KOPT-K1 (cell line): ENCODE results near the gene ANKRD44.

ENCODE experiments used
- H3K27ac ChIP-seq: fragments of 200-600 bp; sonication (generic); 2 replicates; pipeline ENCODE4 v1.5.1; 2016; ENCODE audit warnings: antibody characterized with exemption, mild to moderate bottlenecking, low read depth, low read length; ENCODE audit not compliant: poor library complexity, severe bottlenecking
- H3K36me3 ChIP-seq: fragments of 200-600 bp; sonication (generic); 2 replicates; pipeline ENCODE4 v1.5.1; 2017; ENCODE audit warnings: antibody characterized with exemption, mild to moderate bottlenecking, low read length, moderate library complexity; ENCODE audit not compliant: insufficient read depth
- H3K9me3 ChIP-seq: fragments of 200-600 bp; sonication (generic); 2 replicates; pipeline ENCODE4 v1.5.1; 2017; ENCODE audit warnings: antibody characterized with exemption, low read length, mild to moderate bottlenecking; ENCODE audit not compliant: insufficient read depth, poor library complexity, severe bottlenecking

Gene ANKRD44

DNA sequence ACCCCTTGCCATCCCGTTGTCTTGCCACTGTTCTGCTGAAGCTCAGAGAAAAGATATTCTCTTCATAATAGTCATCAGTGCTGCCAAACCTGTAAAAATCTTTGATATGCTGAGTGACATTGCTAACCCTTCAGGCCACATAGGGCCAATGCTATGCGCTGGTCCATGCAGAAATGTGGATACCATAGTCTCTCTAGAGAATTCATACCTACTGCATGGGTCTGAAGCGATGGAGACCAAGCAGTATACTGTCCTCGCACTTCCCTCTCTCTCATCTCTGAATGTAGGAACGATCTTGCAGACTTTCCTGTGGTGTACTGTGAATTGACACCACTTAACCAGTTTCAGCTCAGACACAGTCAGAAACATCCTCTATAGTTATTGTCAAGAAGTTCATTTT lies 17.9 kb upstream of the ANKRD44 start:
- H3K36me3 ChIP-seq: no peaks in the 10 kb centered on the region
- no peak overlapping the region for H3K27ac ChIP-seq
- H3K9me3 ChIP-seq: peaks cover 5% of the 10 kb centered on the region

DNA sequence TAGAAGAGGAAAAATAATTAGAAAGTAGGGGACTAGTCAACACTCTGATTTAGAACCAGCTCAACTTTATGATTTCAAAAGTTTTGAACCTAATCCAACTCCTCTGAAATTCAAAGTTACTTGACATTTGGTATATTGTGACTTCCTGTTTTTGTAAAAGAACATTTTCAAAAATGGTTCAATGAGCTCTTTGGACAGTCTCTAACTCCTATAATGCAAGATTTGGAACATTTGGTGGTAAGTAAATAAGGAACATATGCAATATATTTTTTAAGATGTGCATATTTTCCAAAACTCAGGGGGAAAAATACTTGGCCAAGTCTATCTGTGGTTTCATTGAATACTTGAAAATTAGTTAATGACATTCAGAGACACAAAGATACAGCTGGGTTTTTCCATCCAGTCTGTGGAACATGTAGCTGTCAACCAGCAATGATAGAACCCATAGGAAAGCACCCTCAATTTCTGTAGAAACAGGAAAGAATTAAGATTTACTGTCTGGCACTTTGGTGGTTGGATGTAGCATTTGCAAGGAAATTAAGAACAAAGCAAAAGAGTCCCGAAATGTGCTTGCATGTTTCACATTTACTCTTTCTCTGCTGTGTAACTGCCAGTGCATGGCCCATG lies 17.0 kb upstream of the ANKRD44 start:
- H3K36me3 ChIP-seq: no peaks in the 10 kb centered on the region
- H3K9me3 ChIP-seq: peaks cover 5% of the 10 kb centered on the region
- no peak overlapping the region for H3K27ac ChIP-seq

DNA sequence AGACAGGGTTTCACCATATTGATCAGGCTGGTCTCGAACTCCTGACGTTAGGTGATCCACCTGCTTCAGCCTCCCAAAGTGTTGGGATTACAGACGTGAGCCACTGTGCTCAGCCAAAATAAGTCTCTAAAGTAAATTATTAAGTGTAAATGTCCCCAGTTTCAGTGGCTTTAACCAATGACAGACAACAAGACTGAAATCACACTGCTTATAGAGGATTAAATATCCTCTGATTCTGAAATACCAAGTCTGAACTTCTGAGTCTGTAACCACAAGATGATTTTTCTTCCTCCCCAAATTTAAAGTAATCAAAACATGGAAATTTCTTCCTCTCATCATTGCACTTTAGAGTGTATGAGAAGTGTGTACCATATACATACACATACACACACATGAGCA lies 16.5 kb upstream of the ANKRD44 start:
- H3K36me3 ChIP-seq: no peaks in the 10 kb centered on the region
- H3K27ac ChIP-seq: no peak overlapping the region
- H3K9me3 ChIP-seq: peaks cover 5% of the 10 kb centered on the region

DNA sequence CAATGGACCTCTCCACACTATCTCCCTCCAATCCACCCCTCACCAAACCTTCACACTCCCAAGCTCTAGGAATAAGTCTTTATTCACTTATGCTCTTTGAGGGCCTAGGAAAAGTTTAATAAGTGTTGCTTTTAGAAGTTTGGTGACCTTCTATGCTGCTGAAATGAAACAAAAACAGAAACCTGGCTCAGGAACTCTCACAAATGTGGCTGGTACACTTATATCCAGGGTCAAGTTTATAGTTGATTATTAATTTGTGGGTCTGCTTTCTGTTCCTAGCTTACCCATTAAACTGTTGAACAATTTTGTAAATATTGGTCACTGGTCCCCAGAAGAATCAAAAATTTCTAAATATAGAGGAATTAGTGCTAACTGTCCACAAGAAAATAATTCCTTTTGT lies 14.2 kb upstream of the ANKRD44 start:
- no peaks in the 10 kb centered on the region for H3K9me3 ChIP-seq
- no peak overlapping the region for H3K27ac ChIP-seq
- H3K36me3 ChIP-seq: no peaks in the 10 kb centered on the region

DNA sequence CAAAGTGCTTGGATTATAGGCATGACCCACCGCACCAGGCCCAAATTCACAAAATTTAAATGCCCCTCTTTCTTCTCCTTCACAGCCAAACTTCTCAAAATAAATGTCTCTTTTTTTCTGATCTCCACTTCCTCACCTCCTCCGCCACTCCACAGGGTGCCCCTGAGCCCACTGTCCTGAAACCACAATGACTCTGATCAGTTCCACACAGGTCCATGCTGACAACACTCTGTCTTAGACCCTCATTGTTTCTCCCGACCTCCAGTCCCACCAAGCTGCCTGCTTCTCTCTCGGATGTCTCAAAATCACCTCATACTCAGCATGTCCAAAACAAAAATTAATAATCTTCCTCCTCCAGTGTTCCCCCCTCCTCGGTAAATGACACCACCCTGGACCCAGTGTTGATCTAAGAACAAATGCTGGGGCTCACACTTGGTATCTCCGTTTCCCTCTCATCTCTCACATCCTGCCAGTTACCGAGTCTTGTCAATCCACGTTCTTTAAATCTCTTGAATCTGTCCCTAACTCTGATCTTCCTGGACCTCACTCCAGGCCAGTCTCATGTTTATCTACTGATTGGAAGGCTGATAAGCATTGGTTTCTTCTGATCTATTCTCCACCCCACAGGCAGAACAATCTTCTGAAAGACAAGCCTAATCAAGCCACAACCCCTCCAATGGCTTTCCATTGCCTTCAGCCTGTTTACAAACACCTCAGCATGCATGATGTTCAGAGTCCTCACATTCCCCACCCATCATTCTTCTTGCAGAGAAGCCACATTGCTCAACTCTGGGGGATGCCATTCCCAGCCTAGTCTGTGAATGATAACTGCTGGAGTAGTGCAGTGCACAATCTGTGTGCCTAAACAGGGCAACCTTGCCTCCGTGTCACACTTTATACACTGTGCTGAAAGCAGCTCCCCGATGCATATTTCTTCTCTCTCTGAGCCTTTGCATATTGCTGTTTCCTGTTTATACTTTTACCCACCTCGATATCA lies 12.4 kb upstream of the ANKRD44 start:
- Histone ChIP-seq H3K36me3 (no peaks in the 10 kb centered on the region), H3K27ac (no peak overlapping the region), H3K9me3 (no peaks in the 10 kb centered on the region)

- H3K27ac ChIP-seq: no peak overlapping the region
- no peaks in the 10 kb centered on the region for H3K36me3 ChIP-seq
Observed at GRCh38 chr2:197322143-197322542, 11.6 kb upstream of the ANKRD44 start.

GRCh38 chr2:197315371-197315770 lies 4.8 kb upstream of the ANKRD44 start:
- Histone ChIP-seq H3K36me3 (no peaks in the 10 kb centered on the region), H3K27ac (no peak overlapping the region), H3K9me3 (no peaks in the 10 kb centered on the region)

More at GRCh38 chr2:197322143-197322542, 11.6 kb upstream of the ANKRD44 start:
- H3K9me3 ChIP-seq: no peaks in the 10 kb centered on the region

DNA sequence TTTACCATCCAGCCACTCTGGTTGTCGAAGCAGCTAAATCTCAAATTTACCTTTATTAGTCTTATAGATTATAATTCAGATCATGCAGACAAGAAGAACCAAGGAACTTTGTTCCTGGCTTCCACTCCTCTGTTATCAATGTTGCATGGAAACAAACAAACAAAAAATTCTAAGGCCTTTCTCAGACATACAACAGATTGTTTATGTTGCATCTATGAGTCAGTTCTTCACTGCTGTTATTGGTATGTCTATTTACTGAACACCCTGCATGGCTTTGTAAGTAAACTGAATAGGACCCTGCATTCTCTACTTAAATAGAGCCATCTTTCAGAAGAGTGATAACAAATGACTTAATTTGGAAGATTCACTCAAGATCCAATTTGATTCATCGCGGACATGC lies 1.6 kb upstream of the ANKRD44 start:
- Histone ChIP-seq H3K27ac (no peak overlapping the region), H3K36me3 (no peaks in the 10 kb centered on the region), H3K9me3 (no peaks in the 10 kb centered on the region)

DNA sequence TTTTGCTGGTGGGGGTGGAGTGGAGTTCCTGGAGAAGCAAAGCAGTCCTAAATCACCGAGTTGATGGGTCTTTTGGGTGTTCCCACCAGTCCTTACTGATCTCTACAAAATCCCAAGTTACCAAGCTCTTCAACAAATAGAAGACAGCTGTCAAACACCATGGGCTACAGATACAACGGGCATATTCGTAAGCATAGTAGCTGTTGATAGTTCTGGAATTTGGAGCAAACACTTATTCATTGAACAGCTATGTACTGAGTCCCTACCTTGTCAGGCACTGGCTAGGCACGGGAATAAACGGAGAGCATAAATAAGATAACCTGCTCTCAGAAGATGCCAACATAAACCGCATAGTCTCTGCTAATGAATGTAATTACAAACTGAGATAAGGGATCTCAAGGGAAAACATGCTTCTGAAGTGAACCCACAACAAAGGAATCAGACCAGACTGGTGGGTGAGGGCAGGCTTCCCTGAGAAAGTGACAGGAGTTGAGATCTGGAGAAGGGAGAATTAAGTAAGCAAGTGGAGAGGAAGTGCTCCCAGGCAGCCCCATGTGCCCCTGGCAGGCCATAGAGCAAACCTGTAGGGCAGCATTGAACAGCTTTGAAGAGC lies 947 bp upstream of the ANKRD44 start:
- peak overlapping the region; percentile 79 for H3K27ac ChIP-seq

DNA sequence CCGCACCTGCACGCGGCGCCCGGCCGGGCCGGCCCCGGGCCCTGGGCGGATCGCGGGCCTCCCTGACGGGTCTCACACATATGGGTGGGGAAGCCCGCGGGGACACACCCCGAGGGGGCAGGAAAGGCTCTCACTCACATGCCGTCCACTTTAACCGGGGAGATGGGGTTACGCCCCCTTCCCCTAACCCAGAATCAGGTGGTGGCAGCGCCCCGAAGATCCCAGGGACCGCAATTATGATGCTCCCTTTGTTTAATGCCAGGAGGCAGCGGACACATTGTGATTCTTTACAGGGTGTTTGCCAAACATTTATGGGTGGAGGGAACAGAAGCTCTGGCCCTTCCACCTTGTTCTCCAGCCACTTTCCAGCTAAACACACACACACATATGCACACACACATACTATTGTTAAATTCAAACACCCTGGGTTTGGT lies 424 bp upstream of the ANKRD44 start:
- H3K9me3 ChIP-seq: no peaks in the 10 kb centered on the region
- H3K27ac ChIP-seq: peak overlapping the region; percentile 79
- no peaks in the 10 kb centered on the region for H3K36me3 ChIP-seq

More for the DNA sequence above, 947 bp upstream of the ANKRD44 start:
- no peaks in the 10 kb centered on the region for H3K36me3 ChIP-seq
- H3K9me3 ChIP-seq: no peaks in the 10 kb centered on the region

DNA sequence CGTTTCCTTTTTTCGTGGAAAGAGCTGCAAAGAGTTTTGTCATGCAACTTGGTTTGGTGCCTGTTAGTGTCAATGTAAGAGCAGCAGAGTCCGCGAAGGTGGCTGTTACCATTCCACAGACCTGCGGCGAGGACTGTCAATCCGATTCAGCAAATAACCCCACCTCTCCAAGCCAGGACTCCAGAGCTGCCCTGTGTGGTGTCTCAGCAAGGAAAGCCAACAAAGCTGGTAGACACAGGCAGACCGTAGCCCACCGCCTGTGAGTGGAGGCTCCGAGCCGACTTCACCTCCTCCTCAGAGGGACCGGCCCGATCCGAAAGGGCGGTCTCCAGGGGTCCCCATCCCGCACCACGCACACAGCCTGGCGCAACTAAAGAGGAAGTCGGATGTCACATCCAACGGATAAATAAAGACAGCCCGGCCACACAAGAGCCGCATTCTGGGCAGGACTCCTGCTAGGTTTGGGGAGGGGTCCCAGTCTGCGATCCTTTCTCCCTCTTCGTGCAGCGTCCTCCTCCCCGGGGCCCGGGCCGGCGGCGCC lies 819 bp downstream of the ANKRD44 start:
- Histone ChIP-seq H3K36me3 (no peaks in the 10 kb centered on the region), H3K9me3 (no peaks in the 10 kb centered on the region), H3K27ac (peak overlapping the region; percentile 79)

DNA sequence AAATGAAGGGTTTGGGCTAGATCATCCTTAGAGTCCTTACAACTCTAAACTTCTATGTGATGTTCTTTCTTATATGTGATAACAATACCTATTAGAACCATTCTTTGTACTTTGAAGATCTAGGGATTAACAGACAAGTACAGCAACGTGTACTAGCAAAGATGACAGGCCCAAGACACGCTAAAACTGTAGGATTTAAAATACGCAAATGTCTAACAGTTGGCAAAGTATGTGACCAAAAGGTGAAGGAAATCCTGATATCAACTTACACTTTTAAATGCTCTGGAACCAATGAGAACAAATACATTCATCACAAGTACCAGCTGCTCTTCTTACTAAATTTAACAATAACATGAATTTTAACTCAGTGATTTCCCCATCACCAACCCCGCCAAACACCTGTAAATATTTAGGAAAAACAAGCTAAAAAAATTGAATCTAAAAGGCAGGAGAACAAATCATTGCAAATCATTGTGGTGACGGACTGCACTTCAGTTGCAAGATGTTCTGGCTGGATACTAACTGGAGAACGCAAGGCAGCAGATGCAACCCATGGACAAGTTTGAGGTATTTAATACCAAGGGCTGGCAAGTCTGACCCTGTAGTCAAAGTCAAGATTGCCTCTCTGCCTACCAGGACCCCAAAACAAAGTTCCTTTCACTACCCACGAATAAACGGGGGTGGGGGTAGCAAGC lies 1.4 kb downstream of the ANKRD44 start:
- no peaks in the 10 kb centered on the region for H3K36me3 ChIP-seq
- peak overlapping the region; percentile 79 for H3K27ac ChIP-seq
- H3K9me3 ChIP-seq: no peaks in the 10 kb centered on the region

DNA sequence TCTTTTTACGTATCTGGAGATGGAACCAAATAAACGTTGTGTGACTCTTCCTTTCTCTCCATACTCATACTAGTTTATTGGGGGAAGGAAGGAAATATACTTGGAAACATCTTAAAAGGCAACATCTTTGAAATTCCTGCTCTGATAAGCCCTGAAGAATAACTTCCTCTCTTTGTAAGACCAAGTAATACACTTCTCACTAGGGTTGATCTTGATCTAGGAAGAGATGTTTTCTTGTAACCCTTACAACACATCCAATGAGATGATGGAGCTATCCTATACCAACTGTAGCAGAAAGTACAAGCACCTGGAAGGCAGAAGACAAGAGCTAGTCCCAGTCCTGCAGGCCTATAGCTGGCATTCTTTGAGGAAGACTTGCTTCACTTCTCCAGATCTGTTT lies 2.0 kb downstream of the ANKRD44 start:
- H3K36me3 ChIP-seq: no peaks in the 10 kb centered on the region
- H3K9me3 ChIP-seq: no peaks in the 10 kb centered on the region
- H3K27ac ChIP-seq: peak overlapping the region; percentile 79

DNA sequence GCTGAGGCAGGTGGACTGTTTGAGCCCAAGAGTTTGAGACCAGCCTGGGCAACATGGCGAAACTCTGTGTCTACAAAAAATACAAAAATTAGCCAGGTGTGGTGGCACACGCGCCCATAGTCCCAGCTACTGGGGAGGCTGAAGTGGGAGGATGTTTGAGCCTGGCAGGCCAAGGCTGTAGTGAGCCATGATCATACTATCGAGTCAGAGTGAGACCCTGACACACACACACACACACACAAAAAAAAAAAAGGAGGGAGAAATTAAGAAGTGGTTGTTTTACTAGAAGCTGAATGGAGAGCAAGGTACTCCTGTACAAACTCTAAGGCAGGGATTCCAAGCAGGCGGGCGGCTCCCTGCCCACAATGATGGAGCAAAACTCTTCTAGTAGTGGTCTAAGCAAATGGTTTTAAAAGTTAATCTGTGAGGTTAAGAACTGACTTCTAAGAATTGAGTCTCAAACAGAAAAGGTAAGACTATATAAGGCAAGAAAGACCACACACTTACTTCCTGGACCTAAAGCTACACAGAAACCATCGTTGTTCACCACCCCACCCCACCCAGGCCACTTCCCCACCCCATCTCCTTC lies 2.6 kb downstream of the ANKRD44 start:
- H3K27ac ChIP-seq: peak overlapping the region; percentile 79
- H3K9me3 ChIP-seq: no peaks in the 10 kb centered on the region
- H3K36me3 ChIP-seq: no peaks in the 10 kb centered on the region
